ENCODE measurements around the gene TIGD1. TPM values are rescaled to one million over a fixed set of nuclear protein-coding genes. Genes with fewer than 3 reads are reported as not detected.

TIGD1 gene
- polyA plus RNA-seq, 3 donors, result 1.6 to 4.1 (median 2.1) TPM

GRCh38 chr2:232562515-232563151, 12.3 kb upstream of the TIGD1 start:
- Mint-ChIP-seq H3K36me3 (peaks cover 81 to 93% of the 10 kb centered on the region in 2 donors), H3K9me3 (no peaks in the 10 kb centered on the region), H3K4me1 (peaks cover 3% of the 10 kb centered on the region), H3K27me3 (ENCODE audit: low read depth in 3 of 3) (peaks cover 0 to 5% (median 0%) of the 10 kb centered on the region in 3 donors), H3K4me3 (no peak overlapping the region), H3K27ac (peak overlapping the region in 3 of 7 donors; percentile 11 to 76 (median 23))
- Histone ChIP-seq H3K36me3 (replicated peaks in 1 of 2; ENCODE audit: control insufficient read depth in 1 of 2, insufficient read depth in 2 of 2, low read length in 2 of 2) (peaks cover 89 to 99% of the 10 kb centered on the region in 2 donors), H3K79me2 (ENCODE audit: insufficient read depth, low read length) (no peaks in the 10 kb centered on the region), H3K4me1 (ENCODE audit: control insufficient read depth in 1 of 2, insufficient read depth in 2 of 2, low read length in 2 of 2) (no peaks in the 10 kb centered on the region), H3K27ac (ENCODE audit: low read depth in 1 of 2, low read length in 2 of 2) (no peak overlapping the region), H3K4me2 (replicated peaks; ENCODE audit: extremely low read depth, low read length, poor library complexity, severe bottlenecking) (no peak overlapping the region), H3K4me3 (replicated peaks in 1 of 3; ENCODE audit: low read depth in 2 of 3, low read length in 3 of 3) (no peak overlapping the region), H2AFZ (ENCODE audit: insufficient read depth, low read depth, low read length, poor library complexity, severe bottlenecking) (no peak overlapping the region), H3K9me3 (replicated peaks in 1 of 2; ENCODE audit: control insufficient read depth in 1 of 2, insufficient read depth in 1 of 2, low read length in 2 of 2) (no peaks in the 10 kb centered on the region), H3K27me3 (ENCODE audit: control insufficient read depth in 2 of 2, insufficient read depth in 2 of 2, low read length in 2 of 2) (no peaks in the 10 kb centered on the region), H3K9ac (ENCODE audit: insufficient read depth, low read length, poor library complexity, severe bottlenecking) (no peak overlapping the region), H4K20me1 (ENCODE audit: insufficient read depth, low read length) (peaks cover 73% of the 10 kb centered on the region)
- intact Hi-C loops (cut with micrococcal nuclease), result no loop called here
- TF ChIP-seq, protein P1, sequence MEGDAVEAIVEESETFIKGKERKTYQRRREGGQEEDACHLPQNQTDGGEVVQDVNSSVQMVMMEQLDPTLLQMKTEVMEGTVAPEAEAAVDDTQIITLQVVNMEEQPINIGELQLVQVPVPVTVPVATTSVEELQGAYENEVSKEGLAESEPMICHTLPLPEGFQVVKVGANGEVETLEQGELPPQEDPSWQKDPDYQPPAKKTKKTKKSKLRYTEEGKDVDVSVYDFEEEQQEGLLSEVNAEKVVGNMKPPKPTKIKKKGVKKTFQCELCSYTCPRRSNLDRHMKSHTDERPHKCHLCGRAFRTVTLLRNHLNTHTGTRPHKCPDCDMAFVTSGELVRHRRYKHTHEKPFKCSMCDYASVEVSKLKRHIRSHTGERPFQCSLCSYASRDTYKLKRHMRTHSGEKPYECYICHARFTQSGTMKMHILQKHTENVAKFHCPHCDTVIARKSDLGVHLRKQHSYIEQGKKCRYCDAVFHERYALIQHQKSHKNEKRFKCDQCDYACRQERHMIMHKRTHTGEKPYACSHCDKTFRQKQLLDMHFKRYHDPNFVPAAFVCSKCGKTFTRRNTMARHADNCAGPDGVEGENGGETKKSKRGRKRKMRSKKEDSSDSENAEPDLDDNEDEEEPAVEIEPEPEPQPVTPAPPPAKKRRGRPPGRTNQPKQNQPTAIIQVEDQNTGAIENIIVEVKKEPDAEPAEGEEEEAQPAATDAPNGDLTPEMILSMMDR (IDR thresholded peaks at IDR 0.05), result no peak
- no peak for DNase-seq
- WGBS (ENCODE audit: insufficient coverage), result 67% methylated on average over 2 of the region's 8 CpGs

- Mint-ChIP-seq H3K9me3 (no peaks in the 10 kb centered on the region), H3K27ac (no peak overlapping the region), H3K4me3 (no peak overlapping the region), H3K4me1 (peaks cover 29% of the 10 kb centered on the region), H3K27me3 (ENCODE audit: low read depth in 3 of 3) (peaks cover 0 to under 1% (median 0%) of the 10 kb centered on the region in 3 donors), H3K36me3 (peaks cover 61 to 87% of the 10 kb centered on the region in 2 donors)
- Histone ChIP-seq H3K27me3 (ENCODE audit: control insufficient read depth in 2 of 2, insufficient read depth in 2 of 2, low read length in 2 of 2) (no peaks in the 10 kb centered on the region), H3K4me3 (replicated peaks in 1 of 3; ENCODE audit: low read depth in 2 of 3, low read length in 3 of 3) (no peak overlapping the region), H3K36me3 (replicated peaks in 1 of 2; ENCODE audit: control insufficient read depth in 1 of 2, insufficient read depth in 2 of 2, low read length in 2 of 2) (peaks cover 50 to 81% of the 10 kb centered on the region in 2 donors), H4K20me1 (ENCODE audit: insufficient read depth, low read length) (peaks cover 99% of the 10 kb centered on the region), H3K4me2 (replicated peaks; ENCODE audit: extremely low read depth, low read length, poor library complexity, severe bottlenecking) (no peak overlapping the region), H3K9me3 (replicated peaks in 1 of 2; ENCODE audit: control insufficient read depth in 1 of 2, insufficient read depth in 1 of 2, low read length in 2 of 2) (no peaks in the 10 kb centered on the region), H3K9ac (ENCODE audit: insufficient read depth, low read length, poor library complexity, severe bottlenecking) (no peak overlapping the region), H3K4me1 (ENCODE audit: control insufficient read depth in 1 of 2, insufficient read depth in 2 of 2, low read length in 2 of 2) (peaks cover 20 to 23% of the 10 kb centered on the region in 2 donors), H3K79me2 (ENCODE audit: insufficient read depth, low read length) (peaks cover 58% of the 10 kb centered on the region), H3K27ac (ENCODE audit: low read depth in 1 of 2, low read length in 2 of 2) (peak overlapping the region in 1 of 2 donors; percentile 1), H2AFZ (ENCODE audit: insufficient read depth, low read depth, low read length, poor library complexity, severe bottlenecking) (no peak overlapping the region)
- DNase-seq, result no peak
- intact Hi-C loops (cut with micrococcal nuclease), result loop anchor here (10.0 kb wide), 2 partner anchors 138 to 1092 kb away; partner anchors contain the start of genes GIGYF2 (in 2 of the 2) and NCL (in 1 of the 2)
- TF ChIP-seq, protein P1 (IDR thresholded peaks at IDR 0.05), result no peak
- WGBS (ENCODE audit: insufficient coverage), result 100% methylated on average over 2 of the region's 3 CpGs
These were observed 6.1 kb upstream of the TIGD1 start for GRCh38 chr2:232556426-232556825.
